ENCODE measurements around the gene KCNK5.
A peak's percentile ranks its signal among the peaks of the same experiment; 100 is the strongest.

Gene KCNK5, protein sequence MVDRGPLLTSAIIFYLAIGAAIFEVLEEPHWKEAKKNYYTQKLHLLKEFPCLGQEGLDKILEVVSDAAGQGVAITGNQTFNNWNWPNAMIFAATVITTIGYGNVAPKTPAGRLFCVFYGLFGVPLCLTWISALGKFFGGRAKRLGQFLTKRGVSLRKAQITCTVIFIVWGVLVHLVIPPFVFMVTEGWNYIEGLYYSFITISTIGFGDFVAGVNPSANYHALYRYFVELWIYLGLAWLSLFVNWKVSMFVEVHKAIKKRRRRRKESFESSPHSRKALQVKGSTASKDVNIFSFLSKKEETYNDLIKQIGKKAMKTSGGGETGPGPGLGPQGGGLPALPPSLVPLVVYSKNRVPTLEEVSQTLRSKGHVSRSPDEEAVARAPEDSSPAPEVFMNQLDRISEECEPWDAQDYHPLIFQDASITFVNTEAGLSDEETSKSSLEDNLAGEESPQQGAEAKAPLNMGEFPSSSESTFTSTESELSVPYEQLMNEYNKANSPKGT

GRCh38 chr6:39228992-39229767 is at the start of gene KCNK5:
TSS of gene KCNK5 (minus strand) at chr6:39229475. CDS start at chr6:39229111, 364 bp downstream.
- ChIA-PET POLR2A (no interaction called here), CTCF (no interaction called here)
- TF ChIP-seq, protein P1, sequence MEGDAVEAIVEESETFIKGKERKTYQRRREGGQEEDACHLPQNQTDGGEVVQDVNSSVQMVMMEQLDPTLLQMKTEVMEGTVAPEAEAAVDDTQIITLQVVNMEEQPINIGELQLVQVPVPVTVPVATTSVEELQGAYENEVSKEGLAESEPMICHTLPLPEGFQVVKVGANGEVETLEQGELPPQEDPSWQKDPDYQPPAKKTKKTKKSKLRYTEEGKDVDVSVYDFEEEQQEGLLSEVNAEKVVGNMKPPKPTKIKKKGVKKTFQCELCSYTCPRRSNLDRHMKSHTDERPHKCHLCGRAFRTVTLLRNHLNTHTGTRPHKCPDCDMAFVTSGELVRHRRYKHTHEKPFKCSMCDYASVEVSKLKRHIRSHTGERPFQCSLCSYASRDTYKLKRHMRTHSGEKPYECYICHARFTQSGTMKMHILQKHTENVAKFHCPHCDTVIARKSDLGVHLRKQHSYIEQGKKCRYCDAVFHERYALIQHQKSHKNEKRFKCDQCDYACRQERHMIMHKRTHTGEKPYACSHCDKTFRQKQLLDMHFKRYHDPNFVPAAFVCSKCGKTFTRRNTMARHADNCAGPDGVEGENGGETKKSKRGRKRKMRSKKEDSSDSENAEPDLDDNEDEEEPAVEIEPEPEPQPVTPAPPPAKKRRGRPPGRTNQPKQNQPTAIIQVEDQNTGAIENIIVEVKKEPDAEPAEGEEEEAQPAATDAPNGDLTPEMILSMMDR (IDR thresholded peaks at IDR 0.05; ENCODE audit: insufficient read depth, low read length, missing control alignments), result peak; percentile 25
- peak within 1 kb of the TSS; percentile 29 for H3K4me3 ChIP-seq (ENCODE audit: low read depth, low read length)
- no peak for DNase-seq (ENCODE audit: low read depth, low spot score)

- DNase-seq (ENCODE audit: low read depth, low spot score), result no peak
- POLR2A ChIA-PET, result no interaction called here
Observed at GRCh38 chr6:39276379-39276995, 47.2 kb upstream of the KCNK5 start.

DNA sequence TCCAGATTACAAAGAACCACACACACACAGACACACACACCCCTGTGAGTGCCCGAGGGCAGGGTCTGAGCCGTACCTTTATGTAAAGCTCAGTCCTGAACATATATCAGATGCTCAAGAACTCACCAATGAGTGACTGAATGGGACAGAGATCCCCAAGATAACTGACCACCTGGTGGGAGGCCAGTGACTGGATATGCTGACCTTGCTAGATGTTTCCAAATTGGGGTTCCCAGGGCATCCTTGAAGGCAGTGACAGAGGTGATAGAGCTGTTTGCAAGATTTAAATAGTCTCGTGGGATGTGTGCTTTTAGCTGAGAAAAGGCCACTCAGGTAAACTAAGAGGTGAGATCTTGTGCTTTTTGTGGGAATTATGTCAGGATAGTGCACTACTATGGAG is 45.6 kb upstream of the KCNK5 start:
- TF ChIP-seq, protein P1 (IDR thresholded peaks at IDR 0.05; ENCODE audit: insufficient read depth, low read length, missing control alignments), result no peak
- ChIA-PET CTCF (no interaction called here), POLR2A (no interaction called here)
- no peak for DNase-seq (ENCODE audit: low read depth, low spot score)
- no peak overlapping the region for H3K4me3 ChIP-seq (ENCODE audit: low read depth, low read length)

More at GRCh38 chr6:39276379-39276995, 47.2 kb upstream of the KCNK5 start:
- CTCF ChIA-PET, result interaction anchor here (1.0 kb wide), 1 partner anchor 29 kb away, joined by 3 read pairs; no protein-coding TSS in a partner anchor
- TF ChIP-seq, protein P1 (IDR thresholded peaks at IDR 0.05; ENCODE audit: insufficient read depth, low read length, missing control alignments), result no peak
- H3K4me3 ChIP-seq (ENCODE audit: low read depth, low read length), result no peak overlapping the region

DNA sequence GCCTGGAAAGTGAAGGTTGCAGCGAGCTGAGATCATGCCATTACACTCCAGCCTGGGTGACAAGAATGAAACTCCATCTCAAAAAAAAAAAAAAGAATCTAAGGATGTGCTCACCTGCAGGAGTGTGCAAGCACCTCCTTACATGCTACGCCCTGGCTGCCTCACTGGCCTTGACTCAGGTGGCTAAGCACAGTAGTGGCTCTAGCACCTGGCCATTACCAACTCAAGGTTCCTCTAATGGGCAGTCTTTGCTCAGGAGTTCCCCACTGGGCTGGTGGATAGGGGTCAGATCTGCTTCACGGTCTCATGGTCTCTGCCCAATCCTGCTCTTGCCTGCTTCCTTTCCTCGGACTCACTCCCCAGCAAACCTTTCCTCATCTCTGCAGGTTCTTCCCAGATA is 45.2 kb upstream of the KCNK5 start:
- DNase-seq (ENCODE audit: low read depth, low spot score), result no peak
- TF ChIP-seq, protein P1 (IDR thresholded peaks at IDR 0.05; ENCODE audit: insufficient read depth, low read length, missing control alignments), result no peak
- ChIA-PET CTCF (interaction anchor here (0.7 kb wide), 1 partner anchor 36 kb away, joined by 3 read pairs; no protein-coding TSS in a partner anchor), POLR2A (no interaction called here)
- H3K4me3 ChIP-seq (ENCODE audit: low read depth, low read length), result no peak overlapping the region

GRCh38 chr6:39273406-39273821 is 44.1 kb upstream of the KCNK5 start:
- TF ChIP-seq, protein P1 (IDR thresholded peaks at IDR 0.05; ENCODE audit: insufficient read depth, low read length, missing control alignments), result no peak
- ChIA-PET CTCF (no interaction called here), POLR2A (no interaction called here)
- no peak overlapping the region for H3K4me3 ChIP-seq (ENCODE audit: low read depth, low read length)
- DNase-seq (ENCODE audit: low read depth, low spot score), result no peak
